HG03571 (cell line): ENCODE measurements around the gene LCOR.

Experiments
- ATAC-seq: cut with Tn5 transposase; IDR thresholded peaks from one replicate; pipeline ENCODE4 v1.9.1; 2021; ENCODE audit not compliant: unreplicated experiment

The LCOR gene

GRCh38 chr10:96889415-96890171 lies 57.5 kb downstream of the LCOR start:
- ATAC-seq: no peak

GRCh38 chr10:96890172-96890513 lies 58.0 kb downstream of the LCOR start:
- no peak for ATAC-seq

- no peak for ATAC-seq
These were observed 58.5 kb downstream of the LCOR start for GRCh38 chr10:96890580-96890979.

GRCh38 chr10:96891840-96892239 lies 59.7 kb downstream of the LCOR start:
- ATAC-seq: no peak

GRCh38 chr10:96895662-96896424 lies 63.7 kb downstream of the LCOR start:
- no peak for ATAC-seq

GRCh38 chr10:96896884-96897589 lies 64.9 kb downstream of the LCOR start:
- no peak for ATAC-seq

GRCh38 chr10:96902117-96902516 lies 70.0 kb downstream of the LCOR start:
- ATAC-seq: no peak

GRCh38 chr10:96902731-96903358 lies 70.7 kb downstream of the LCOR start:
- no peak for ATAC-seq

GRCh38 chr10:96904648-96905047 lies 72.5 kb downstream of the LCOR start:
- no peak for ATAC-seq

- ATAC-seq: no peak
These were observed 74.8 kb downstream of the LCOR start for GRCh38 chr10:96906864-96907263.

- ATAC-seq: no peak
These were observed 78.6 kb downstream of the LCOR start for GRCh38 chr10:96910488-96911395.

- ATAC-seq: no peak
These were observed 80.3 kb downstream of the LCOR start for GRCh38 chr10:96912405-96912804.

GRCh38 chr10:96913906-96914305 lies 81.8 kb downstream of the LCOR start:
- no peak for ATAC-seq

- ATAC-seq: no peak
These were observed 85.5 kb downstream of the LCOR start for GRCh38 chr10:96917628-96918027.

GRCh38 chr10:96918214-96919002 lies 86.3 kb downstream of the LCOR start:
- ATAC-seq: no peak

- no peak for ATAC-seq
These were observed 87.8 kb downstream of the LCOR start for GRCh38 chr10:96919785-96920430.

- no peak for ATAC-seq
These were observed 89.6 kb downstream of the LCOR start for GRCh38 chr10:96921655-96922054.

- no peak for ATAC-seq
These were observed 91.2 kb downstream of the LCOR start for GRCh38 chr10:96922978-96923948.
